Suprapubic skin (tissue), 4 donors: ENCODE results near the gene ANKRD31. TPM values are rescaled to one million over a fixed set of nuclear protein-coding genes. Genes with fewer than 3 reads are reported as not detected.

Source experiments
- DNase-seq, 2 donors: peaks; one replicate each; pipeline ENCODE4 v3.0.0-alpha.2; 2019; ENCODE audit warnings: low spot score in 2 of 2
- H3K27ac ChIP-seq: fragments of 200-600 bp; sonication (generic); one replicate; pipeline ENCODE4 v1.5.1; 2019
- H3K27me3 ChIP-seq: fragments of 200-600 bp; sonication (generic); one replicate; pipeline ENCODE4 v1.5.1; 2019
- H3K36me3 ChIP-seq: fragments of 200-600 bp; sonication (generic); one replicate; pipeline ENCODE4 v1.5.1; 2019
- H3K4me1 ChIP-seq: fragments of 200-600 bp; sonication (generic); one replicate; pipeline ENCODE4 v1.5.1; 2019
- H3K4me3 ChIP-seq: fragments of 200-600 bp; sonication (generic); one replicate; pipeline ENCODE4 v1.5.1; 2019; ENCODE audit warnings: mild to moderate bottlenecking
- H3K9me3 ChIP-seq: fragments of 200-600 bp; sonication (generic); one replicate; pipeline ENCODE4 v1.5.1; 2019
- CTCF ChIP-seq, 2 donors: fragments of 200-600 bp in 1 of 2; fragments of 450-650 bp in 1 of 2; sonication (generic) in 1 of 2; IDR thresholded peaks; one replicate each; pipeline ENCODE4 v1.5.1; 2016 to 2019; ENCODE audit warnings: antibody characterized with exemption in 2 of 2, mild to moderate bottlenecking in 1 of 2, moderate library complexity in 1 of 2
- EP300 ChIP-seq: sonication (generic); formaldehyde crosslinking; IDR thresholded peaks from one replicate; pipeline ENCODE4 v1.6.1; 2017; ENCODE audit warnings: antibody characterized with exemption
- POLR2A ChIP-seq, 2 donors: fragments of 450-650 bp; IDR thresholded peaks; one replicate each; pipeline ENCODE4 v1.6.1; 2017; ENCODE audit warnings: antibody characterized with exemption in 2 of 2, mild to moderate bottlenecking in 2 of 2, moderate library complexity in 2 of 2
- POLR2AphosphoS5 ChIP-seq, 3 donors: sonication (generic); formaldehyde crosslinking; IDR thresholded peaks; one replicate each; pipeline ENCODE4 v1.6.1; 2017; ENCODE audit warnings: antibody characterized with exemption in 3 of 3
- WGBS: methylation state at CpG from one replicate; pipeline ENCODE4 v1.1.5; 2018; 5-methylcytosine and 5-hydroxymethylcytosine counted together
- total RNA-seq, 4 donors: library from RNA; depleted of rRNA; stranded (reverse); fragments of >200 nt; gene quantifications; one replicate each; pipeline ENCODE4 v1.1.0, GENCODE V29; 2016

Gene ANKRD31
- total RNA-seq: under 1 TPM in 3 of 4 donors, not detected in 1; 0.19 to 0.26 (median 0.21) TPM

- H3K36me3 ChIP-seq: no peaks in the 10 kb centered on the region
- 4% methylated on average over 52 of the region's 58 CpGs for WGBS
- peaks cover 7% of the 10 kb centered on the region for H3K4me1 ChIP-seq
- no peaks in the 10 kb centered on the region for H3K9me3 ChIP-seq
- H3K27me3 ChIP-seq: no peaks in the 10 kb centered on the region
- TF ChIP-seq POLR2A (IDR thresholded peaks at IDR 0.05) (peak in 1 of 2 donors; percentile 46), CTCF (IDR thresholded peaks at IDR 0.05) (peak; percentile 82 to 96), POLR2AphosphoS5 (IDR thresholded peaks at IDR 0.05) (no peak), EP300 (no peak)
- H3K4me3 ChIP-seq: peak within 1 kb of the TSS; percentile 73
- H3K27ac ChIP-seq: peak within 1 kb of the TSS; percentile 67
- DNase-seq: peak; percentile 84 to 89
Measured at GRCh38 chr5:75236322-75237316, at the start of gene ANKRD31. Gene ANKRD31, minus strand, starts transcription at chr5:75236878. Its CDS starts 192 bp downstream, at chr5:75236686.

GRCh38 chr5:75286211-75286773 lies 49.6 kb upstream of the ANKRD31 start:
- DNase-seq: no peak
- no peaks in the 10 kb centered on the region for H3K9me3 ChIP-seq
- H3K27me3 ChIP-seq: no peaks in the 10 kb centered on the region
- no peaks in the 10 kb centered on the region for H3K4me1 ChIP-seq
- peak overlapping the region; percentile 34 for H3K27ac ChIP-seq
- H3K36me3 ChIP-seq: no peaks in the 10 kb centered on the region
- 67% methylated on average over 3 of the region's 3 CpGs for WGBS
- no peak for TF ChIP-seq CTCF (IDR thresholded peaks at IDR 0.05)
- no peak overlapping the region for H3K4me3 ChIP-seq

GRCh38 chr5:75282581-75282980 lies 45.9 kb upstream of the ANKRD31 start:
- Histone ChIP-seq H3K36me3 (no peaks in the 10 kb centered on the region), H3K4me1 (no peaks in the 10 kb centered on the region), H3K27me3 (no peaks in the 10 kb centered on the region), H3K27ac (no peak overlapping the region), H3K9me3 (no peaks in the 10 kb centered on the region), H3K4me3 (no peak overlapping the region)
- WGBS: 90% methylated on average over 2 of the region's 2 CpGs
- TF ChIP-seq EP300: no peak
- DNase-seq: no peak

- WGBS: 88% methylated on average over 4 of the region's 4 CpGs
- Histone ChIP-seq H3K4me3 (no peak overlapping the region), H3K36me3 (no peaks in the 10 kb centered on the region), H3K9me3 (no peaks in the 10 kb centered on the region), H3K27ac (no peak overlapping the region), H3K27me3 (no peaks in the 10 kb centered on the region), H3K4me1 (no peaks in the 10 kb centered on the region)
- TF ChIP-seq POLR2AphosphoS5 (IDR thresholded peaks at IDR 0.05): no peak
- TF ChIP-seq POLR2A (IDR thresholded peaks at IDR 0.05): no peak
- no peak for TF ChIP-seq EP300
- no peak for TF ChIP-seq CTCF (IDR thresholded peaks at IDR 0.05)
- DNase-seq: no peak
Measured at GRCh38 chr5:75281716-75282465, 45.2 kb upstream of the ANKRD31 start.

GRCh38 chr5:75279321-75279720 lies 42.6 kb upstream of the ANKRD31 start:
- 82% methylated on average over 1 of the region's 1 CpG for WGBS
- Histone ChIP-seq H3K36me3 (no peaks in the 10 kb centered on the region), H3K4me3 (no peak overlapping the region), H3K4me1 (no peaks in the 10 kb centered on the region), H3K27ac (no peak overlapping the region), H3K27me3 (no peaks in the 10 kb centered on the region), H3K9me3 (no peaks in the 10 kb centered on the region)
- TF ChIP-seq POLR2AphosphoS5 (IDR thresholded peaks at IDR 0.05) (no peak), POLR2A (IDR thresholded peaks at IDR 0.05) (no peak), EP300 (no peak), CTCF (IDR thresholded peaks at IDR 0.05) (no peak)
- no peak for DNase-seq
